ENCODE results near the gene CDC42BPG.
"Not testable (repeated sequence)": the region's sequence is repeated elsewhere in the genome, so short reads cannot be mapped to it uniquely, and the experiment has no call there.

The CDC42BPG gene

DNA sequence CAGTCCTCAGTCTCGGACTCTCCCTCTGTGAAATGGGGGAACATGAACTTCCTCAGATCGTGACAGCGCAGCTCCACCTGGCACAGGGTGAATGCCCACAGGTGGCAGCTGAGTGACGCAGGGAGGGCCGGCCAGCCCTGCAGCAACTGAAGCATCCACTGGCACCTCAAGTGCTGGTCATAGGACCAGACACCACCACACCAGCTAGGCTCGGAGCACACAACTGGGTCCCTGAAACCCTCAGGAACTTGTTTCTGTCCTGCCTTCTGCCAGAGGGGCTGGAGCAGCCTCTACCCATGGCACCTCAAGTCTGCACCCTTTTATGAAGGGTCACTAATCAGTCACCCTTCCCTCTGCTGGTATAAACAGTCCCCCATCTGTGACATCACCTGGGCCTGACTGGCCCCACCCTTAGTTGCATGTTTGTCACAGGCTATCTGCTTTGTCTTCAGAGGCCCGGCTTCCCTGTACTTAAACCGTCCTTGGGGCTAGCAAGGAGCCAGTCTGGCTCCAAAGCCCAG lies 7.4 kb upstream of the CDC42BPG start:
- in situ Hi-C loops (cut with HindIII; ENCODE audit: low sequenced_read_pairs): loop anchor here (5.0 kb wide), 1 partner anchor 40 kb away; no protein-coding TSS in a partner anchor

DNA sequence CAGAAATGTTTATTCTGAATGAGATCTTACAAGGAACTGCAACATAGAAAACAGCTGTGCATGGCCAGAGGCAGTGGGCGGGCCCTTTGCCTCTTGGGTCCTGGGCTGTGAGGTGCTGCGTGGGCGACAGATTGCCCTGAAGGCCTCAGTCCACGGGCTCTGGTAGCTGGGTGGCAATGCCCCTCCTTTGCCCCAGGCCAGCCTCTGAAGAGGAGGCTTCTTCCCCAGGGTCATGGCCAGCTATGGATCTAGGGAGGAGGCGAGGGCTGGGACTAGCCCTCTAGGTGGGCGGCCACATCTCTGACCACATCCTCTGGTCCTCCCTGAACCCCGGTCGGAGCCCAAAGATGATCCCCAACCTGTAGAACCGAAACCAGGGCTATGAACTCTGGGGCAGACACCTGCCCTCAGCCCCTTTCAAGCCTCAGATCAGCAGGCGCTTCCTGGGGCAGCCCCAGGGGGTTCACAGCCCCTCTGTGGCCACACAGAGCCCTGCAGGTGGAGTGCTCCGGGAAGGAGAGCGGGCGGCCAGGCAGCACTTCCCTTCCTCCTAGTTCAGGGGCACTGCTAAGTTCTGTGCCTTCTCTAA lies 6.6 kb upstream of the CDC42BPG start:
- in situ Hi-C loops (cut with HindIII; ENCODE audit: low sequenced_read_pairs): loop anchor here (5.0 kb wide), 1 partner anchor 41 kb away; no protein-coding TSS in a partner anchor

DNA sequence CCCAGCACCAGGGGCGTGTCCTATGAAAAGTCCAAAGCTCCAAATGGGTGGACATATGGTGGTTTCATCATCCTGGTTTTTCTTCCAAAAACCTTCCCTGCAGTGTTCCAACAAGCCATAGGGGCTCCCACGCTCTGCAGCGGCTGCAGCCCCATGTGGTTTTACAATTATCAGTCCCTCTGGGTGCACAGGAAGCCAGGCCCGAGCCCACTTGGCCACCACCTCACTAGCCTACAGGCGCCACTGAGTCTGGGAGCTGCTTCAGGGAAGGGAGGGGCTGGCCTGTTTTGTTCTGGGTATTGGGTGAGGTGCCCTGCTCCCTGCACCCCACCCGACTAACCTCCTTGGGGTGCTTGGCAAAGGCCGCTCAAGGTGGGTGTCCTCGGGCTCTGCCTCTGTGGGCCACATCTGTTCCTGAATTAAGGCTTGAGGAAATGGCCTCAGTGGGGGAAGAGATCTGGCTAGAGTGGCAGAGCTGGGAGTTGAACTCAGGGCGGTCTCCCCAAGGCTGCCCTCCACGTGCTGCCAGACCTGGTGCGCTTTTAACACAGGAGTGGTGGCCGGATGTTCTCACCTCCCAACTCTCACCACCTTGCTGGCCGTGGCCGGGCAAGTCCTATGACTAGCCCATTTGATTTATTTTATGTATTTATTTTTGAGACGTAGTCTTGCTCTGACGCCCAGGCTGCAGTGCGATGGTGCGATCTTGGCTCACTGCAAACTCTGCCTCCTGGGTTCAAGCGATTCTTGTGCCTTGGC lies 5.3 kb upstream of the CDC42BPG start:
- in situ Hi-C loops (cut with HindIII; ENCODE audit: low sequenced_read_pairs): loop anchor here (5.0 kb wide), 1 partner anchor 43 kb away; no protein-coding TSS in a partner anchor

DNA sequence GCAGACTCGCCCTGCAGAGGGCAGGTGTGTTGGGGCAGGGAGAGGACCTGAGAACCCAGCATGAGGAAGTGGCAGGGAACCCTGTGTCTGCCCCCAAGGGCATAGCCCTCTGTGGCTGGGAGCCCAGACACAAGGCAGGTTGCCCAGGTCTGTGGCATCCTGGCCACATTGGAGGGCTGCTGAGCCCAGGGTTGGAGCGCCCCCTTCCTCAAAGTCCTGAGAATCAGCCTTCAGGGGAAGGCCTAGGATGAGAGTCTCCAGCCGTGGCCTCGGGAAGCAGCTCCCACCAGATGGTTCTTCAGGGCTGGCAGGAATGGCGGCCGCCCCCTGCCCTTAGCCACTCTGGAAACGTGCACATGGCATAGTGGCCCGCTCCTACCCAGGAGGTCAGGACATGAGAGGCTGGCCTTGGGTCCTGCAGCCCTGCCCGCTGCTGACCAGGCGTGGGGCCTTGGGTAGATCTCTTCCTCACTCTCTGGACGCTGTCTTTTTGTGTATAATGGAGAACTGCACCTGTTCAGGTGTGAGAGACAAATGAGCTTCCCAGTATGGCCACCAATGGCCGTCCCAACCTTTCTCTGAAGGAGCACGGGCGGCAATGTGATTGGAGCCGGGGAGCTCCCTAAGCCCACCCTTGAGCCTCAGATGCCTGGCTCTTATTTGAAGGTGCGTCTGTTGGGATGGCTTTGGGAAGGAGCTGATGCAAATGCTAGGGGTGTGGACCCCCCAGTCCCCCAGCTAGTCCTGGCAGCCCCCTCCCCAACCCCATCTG lies 4.6 kb upstream of the CDC42BPG start:
- in situ Hi-C loops (cut with HindIII; ENCODE audit: low sequenced_read_pairs): no loop called here

DNA sequence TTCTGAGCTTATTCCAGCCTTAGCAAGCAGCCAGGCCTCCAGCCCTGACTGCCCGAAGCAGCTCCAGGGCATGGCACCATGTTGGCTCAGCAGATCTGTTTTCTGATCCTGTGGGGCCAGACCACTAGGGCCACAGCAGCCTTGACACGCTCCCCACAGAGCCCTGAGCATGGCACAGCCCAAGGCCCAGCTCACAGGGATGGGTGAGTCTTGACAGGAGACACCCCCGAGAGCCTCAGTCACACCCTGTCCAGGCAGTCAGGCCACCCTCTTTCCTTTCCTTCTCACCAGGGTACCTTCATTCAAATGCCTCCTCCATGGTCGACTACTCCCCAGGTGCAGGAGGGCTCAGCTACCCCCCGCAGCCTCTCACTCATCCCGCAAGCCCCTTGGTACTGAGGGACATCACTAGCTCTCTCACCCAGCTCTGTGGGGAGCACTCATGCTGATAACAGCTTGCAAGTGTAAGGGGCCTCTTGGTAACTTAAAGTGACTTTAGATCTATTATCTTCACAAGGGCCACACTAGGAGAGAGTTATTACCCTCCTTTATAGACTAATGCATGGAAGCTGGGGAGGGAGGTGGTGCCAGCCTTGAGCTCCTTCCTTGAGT lies 3.9 kb upstream of the CDC42BPG start:
- in situ Hi-C loops (cut with HindIII; ENCODE audit: low sequenced_read_pairs): no loop called here

DNA sequence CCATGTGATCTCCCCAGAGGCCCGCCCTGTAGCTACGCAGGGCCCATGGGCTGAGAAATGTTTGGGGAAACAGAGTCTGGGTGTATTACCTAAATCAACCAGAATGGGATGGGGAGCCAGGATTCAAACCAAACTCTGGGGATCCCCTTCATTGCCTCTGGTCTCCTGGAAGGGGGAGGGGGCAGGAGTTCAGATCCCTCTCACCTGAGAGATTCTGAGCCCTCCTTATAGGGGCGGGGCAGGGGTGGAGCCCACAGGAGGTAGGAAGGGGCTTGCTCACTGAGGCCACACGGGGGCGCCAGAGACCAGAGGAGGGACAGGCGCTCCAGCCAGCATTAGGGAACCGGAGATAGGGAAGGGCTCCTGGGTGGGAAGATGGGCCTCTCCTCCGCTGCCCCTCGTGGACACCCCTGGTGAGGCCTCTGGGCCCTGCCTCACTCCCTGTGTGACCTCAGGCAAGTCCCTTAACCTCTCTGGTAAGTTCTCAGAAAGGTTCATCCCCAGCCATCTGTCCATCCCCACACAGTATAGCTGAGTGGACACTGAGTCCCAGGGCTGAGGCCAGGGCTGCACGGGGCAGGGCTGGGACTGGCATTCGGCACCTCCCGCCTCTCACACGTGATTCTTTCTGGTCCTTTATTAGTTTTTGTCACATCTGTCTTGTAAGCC lies 2.7 kb upstream of the CDC42BPG start:
- in situ Hi-C loops (cut with HindIII; ENCODE audit: low sequenced_read_pairs): no loop called here

- in situ Hi-C loops (cut with HindIII; ENCODE audit: low sequenced_read_pairs): not testable (repeated sequence)
These were observed 1.3 kb upstream of the CDC42BPG start for GRCh38 chr11:64845776-64846129.

- in situ Hi-C loops (cut with HindIII; ENCODE audit: low sequenced_read_pairs): no loop called here
These were observed 799 bp upstream of the CDC42BPG start for GRCh38 chr11:64845129-64845775.

- in situ Hi-C loops (cut with HindIII; ENCODE audit: low sequenced_read_pairs): no loop called here
These were observed 645 bp downstream of the CDC42BPG start for GRCh38 chr11:64843686-64844329.

- in situ Hi-C loops (cut with HindIII; ENCODE audit: low sequenced_read_pairs): no loop called here
These were observed 1.4 kb downstream of the CDC42BPG start for GRCh38 chr11:64842851-64843685.

- in situ Hi-C loops (cut with HindIII; ENCODE audit: low sequenced_read_pairs): no loop called here
These were observed 2.1 kb downstream of the CDC42BPG start for GRCh38 chr11:64842366-64842759.

GRCh38 chr11:64841592-64842365 lies 2.7 kb downstream of the CDC42BPG start:
- in situ Hi-C loops (cut with HindIII; ENCODE audit: low sequenced_read_pairs): no loop called here

GRCh38 chr11:64839887-64840782 lies 4.3 kb downstream of the CDC42BPG start:
- in situ Hi-C loops (cut with HindIII; ENCODE audit: low sequenced_read_pairs): no loop called here

DNA sequence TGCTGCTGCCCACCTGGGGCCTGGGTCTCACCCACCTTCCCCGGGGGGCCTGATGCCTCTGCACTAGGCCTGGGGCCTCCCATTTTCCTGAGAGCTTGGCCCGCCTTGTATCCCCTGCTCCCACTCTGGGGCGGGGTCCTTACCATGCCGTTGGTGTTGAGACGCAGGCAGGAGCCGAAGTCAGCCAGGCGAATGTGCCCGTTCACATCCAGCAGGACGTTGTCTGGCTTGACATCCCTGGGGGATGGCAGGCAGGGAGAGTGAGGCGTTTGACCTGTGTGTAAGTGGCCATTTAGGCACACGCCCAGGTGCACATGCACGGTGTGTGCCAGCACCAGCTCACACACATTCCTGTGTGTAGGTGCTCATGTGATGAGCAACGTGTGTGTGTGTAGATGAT lies 5.1 kb downstream of the CDC42BPG start:
- in situ Hi-C loops (cut with HindIII; ENCODE audit: low sequenced_read_pairs): no loop called here

DNA sequence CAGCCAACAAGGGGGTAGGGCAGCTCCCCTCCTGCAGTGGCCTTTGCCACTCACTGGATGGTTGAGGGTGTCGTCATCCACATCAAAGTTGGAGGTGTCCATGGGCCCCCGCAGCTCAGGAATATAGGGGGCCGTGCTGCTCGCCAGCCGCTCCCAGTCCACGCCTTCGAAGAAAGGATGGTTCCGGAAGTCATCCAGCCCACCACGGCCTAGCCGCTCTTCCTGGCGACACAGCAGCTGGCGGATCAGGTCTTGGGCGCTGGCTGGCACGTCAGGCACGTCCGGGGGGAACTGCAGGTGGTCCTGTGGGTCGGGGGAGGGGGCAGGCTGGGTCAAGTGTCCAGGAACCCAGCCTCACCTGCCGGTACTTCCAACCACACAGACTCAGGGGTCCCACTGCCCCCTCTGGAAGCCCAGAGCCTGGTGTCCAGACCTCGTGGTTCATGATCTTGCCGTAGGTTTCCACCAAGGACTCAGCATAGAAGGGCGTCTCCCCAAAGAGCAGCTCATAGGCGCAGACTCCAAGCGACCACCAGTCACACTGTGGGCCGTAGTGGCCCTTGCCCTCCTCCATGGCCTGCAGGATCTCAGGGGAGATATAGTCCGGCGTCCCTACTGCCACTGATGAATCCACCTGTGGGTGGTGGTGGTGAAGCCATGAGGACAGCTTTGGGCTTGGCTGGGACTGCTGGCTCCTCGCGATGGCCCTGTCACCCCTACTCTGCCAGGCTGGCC lies 5.7 kb downstream of the CDC42BPG start:
- in situ Hi-C loops (cut with HindIII; ENCODE audit: low sequenced_read_pairs): no loop called here

DNA sequence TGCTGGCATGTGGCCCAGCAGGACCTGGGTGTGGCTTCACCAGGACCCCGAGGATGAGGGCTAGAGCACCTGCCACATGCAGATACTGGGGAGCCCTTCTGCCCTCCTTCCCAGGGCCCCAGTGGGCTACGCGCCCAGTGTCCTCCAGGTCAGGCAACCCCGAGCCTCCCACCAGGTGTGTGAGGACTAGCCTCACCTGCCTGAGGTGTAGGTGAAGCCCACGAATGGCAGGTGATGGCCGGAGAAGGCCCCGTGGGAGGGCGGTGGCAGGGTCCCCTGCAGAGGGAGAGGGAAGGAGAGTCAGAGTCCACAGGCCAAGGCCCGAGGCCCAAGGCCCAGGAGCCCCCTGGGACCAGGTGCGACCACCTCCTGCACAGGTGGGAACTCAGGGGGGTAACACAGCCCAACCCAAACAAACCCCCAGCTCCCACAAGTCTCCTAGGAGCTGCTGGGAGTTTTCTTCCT lies 6.5 kb downstream of the CDC42BPG start:
- in situ Hi-C loops (cut with HindIII; ENCODE audit: low sequenced_read_pairs): no loop called here

Data from DLD1 (cell line).